Measurements from ENCODE around the gene NRCAM. TPM values are rescaled to one million over a fixed set of nuclear protein-coding genes. Genes with fewer than 3 reads are reported as not detected.

The NRCAM gene
- total and polyA plus RNA-seq, 4 donors: 0.17 to 3.2 (median 0.64) TPM

DNA sequence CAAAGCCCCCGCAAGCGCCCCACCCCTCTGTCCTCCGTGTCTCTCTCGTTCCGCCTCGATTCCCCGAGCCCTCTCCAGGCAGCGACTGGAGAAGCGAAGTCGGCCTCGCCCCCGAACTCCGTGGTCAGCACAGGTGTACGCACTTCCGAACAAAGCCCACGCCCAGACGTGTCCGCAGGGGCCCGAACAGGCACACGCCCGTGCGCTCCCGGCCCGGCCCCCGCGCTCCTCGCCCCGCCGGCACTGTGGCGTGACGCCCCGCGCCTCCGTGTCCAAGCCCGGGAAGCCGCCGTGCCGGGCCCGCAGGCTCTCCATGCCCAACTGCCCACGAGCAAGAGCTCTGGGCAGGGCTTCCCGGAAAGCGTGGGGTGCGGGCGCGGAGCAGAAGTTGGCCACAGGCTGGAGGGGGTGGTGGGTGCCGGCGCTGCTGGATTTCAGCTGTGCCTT lies 662 bp downstream of the NRCAM start:
- Histone ChIP-seq H3K9ac (ENCODE audit: low read depth in 1 of 2, low read length in 2 of 2) (no peak overlapping the region), H3K36me3 (ENCODE audit: control insufficient read depth in 4 of 4, insufficient read depth in 3 of 4, low read depth in 1 of 4, low read length in 3 of 4) (no peaks in the 10 kb centered on the region), H3K4me1 (ENCODE audit: control insufficient read depth in 4 of 4, insufficient read depth in 4 of 4, low read length in 3 of 4) (peaks cover 4 to 23% (median 13%) of the 10 kb centered on the region in 4 donors), H3K27ac (ENCODE audit: low read depth in 1 of 2, low read length in 2 of 2) (no peak overlapping the region), H3K9me3 (ENCODE audit: control insufficient read depth in 4 of 4, low read length in 3 of 4) (no peaks in the 10 kb centered on the region), H3K27me3 (ENCODE audit: control insufficient read depth in 4 of 4, insufficient read depth in 4 of 4, low read length in 3 of 4) (peaks cover 0 to 13% (median 6%) of the 10 kb centered on the region in 4 donors), H3K4me3 (ENCODE audit: low read depth in 1 of 3, low read length in 3 of 3) (peak overlapping the region in 2 of 3 donors; percentile 56 to 69)
- TF ChIP-seq RXRA (IDR thresholded peaks at IDR 0.05): no peak
- TF ChIP-seq JUND (IDR thresholded peaks at IDR 0.05): no peak
- TF ChIP-seq FOXA1 (IDR thresholded peaks at IDR 0.05): no peak
- TF ChIP-seq, protein P1, sequence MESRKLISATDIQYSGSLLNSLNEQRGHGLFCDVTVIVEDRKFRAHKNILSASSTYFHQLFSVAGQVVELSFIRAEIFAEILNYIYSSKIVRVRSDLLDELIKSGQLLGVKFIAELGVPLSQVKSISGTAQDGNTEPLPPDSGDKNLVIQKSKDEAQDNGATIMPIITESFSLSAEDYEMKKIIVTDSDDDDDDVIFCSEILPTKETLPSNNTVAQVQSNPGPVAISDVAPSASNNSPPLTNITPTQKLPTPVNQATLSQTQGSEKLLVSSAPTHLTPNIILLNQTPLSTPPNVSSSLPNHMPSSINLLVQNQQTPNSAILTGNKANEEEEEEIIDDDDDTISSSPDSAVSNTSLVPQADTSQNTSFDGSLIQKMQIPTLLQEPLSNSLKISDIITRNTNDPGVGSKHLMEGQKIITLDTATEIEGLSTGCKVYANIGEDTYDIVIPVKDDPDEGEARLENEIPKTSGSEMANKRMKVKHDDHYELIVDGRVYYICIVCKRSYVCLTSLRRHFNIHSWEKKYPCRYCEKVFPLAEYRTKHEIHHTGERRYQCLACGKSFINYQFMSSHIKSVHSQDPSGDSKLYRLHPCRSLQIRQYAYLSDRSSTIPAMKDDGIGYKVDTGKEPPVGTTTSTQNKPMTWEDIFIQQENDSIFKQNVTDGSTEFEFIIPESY (IDR thresholded peaks at IDR 0.05): no peak
- TF ChIP-seq TAF1 (conservative IDR thresholded peaks at IDR 0.05): no peak
- TF ChIP-seq YY1 (IDR thresholded peaks at IDR 0.05): no peak
- TF ChIP-seq EGR1 (IDR thresholded peaks at IDR 0.05; ENCODE audit: low read depth in 2 of 2): no peak
- TF ChIP-seq SP1 (IDR thresholded peaks at IDR 0.05): no peak
- TF ChIP-seq RAD21 (IDR thresholded peaks at IDR 0.05): no peak
- no peak for TF ChIP-seq NR2F2 (IDR thresholded peaks at IDR 0.05)
- no peak for TF ChIP-seq HNF4G (IDR thresholded peaks at IDR 0.05)
- TF ChIP-seq, protein P2, sequence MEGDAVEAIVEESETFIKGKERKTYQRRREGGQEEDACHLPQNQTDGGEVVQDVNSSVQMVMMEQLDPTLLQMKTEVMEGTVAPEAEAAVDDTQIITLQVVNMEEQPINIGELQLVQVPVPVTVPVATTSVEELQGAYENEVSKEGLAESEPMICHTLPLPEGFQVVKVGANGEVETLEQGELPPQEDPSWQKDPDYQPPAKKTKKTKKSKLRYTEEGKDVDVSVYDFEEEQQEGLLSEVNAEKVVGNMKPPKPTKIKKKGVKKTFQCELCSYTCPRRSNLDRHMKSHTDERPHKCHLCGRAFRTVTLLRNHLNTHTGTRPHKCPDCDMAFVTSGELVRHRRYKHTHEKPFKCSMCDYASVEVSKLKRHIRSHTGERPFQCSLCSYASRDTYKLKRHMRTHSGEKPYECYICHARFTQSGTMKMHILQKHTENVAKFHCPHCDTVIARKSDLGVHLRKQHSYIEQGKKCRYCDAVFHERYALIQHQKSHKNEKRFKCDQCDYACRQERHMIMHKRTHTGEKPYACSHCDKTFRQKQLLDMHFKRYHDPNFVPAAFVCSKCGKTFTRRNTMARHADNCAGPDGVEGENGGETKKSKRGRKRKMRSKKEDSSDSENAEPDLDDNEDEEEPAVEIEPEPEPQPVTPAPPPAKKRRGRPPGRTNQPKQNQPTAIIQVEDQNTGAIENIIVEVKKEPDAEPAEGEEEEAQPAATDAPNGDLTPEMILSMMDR (IDR thresholded peaks at IDR 0.05; ENCODE audit: low read depth, low read length, missing input control): no peak
- no peak for TF ChIP-seq HNF4A (conservative IDR thresholded peaks at IDR 0.05)
- TF ChIP-seq, protein P3, sequence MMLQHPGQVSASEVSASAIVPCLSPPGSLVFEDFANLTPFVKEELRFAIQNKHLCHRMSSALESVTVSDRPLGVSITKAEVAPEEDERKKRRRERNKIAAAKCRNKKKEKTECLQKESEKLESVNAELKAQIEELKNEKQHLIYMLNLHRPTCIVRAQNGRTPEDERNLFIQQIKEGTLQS (IDR thresholded peaks at IDR 0.05): no peak
- TF ChIP-seq, protein P4, sequence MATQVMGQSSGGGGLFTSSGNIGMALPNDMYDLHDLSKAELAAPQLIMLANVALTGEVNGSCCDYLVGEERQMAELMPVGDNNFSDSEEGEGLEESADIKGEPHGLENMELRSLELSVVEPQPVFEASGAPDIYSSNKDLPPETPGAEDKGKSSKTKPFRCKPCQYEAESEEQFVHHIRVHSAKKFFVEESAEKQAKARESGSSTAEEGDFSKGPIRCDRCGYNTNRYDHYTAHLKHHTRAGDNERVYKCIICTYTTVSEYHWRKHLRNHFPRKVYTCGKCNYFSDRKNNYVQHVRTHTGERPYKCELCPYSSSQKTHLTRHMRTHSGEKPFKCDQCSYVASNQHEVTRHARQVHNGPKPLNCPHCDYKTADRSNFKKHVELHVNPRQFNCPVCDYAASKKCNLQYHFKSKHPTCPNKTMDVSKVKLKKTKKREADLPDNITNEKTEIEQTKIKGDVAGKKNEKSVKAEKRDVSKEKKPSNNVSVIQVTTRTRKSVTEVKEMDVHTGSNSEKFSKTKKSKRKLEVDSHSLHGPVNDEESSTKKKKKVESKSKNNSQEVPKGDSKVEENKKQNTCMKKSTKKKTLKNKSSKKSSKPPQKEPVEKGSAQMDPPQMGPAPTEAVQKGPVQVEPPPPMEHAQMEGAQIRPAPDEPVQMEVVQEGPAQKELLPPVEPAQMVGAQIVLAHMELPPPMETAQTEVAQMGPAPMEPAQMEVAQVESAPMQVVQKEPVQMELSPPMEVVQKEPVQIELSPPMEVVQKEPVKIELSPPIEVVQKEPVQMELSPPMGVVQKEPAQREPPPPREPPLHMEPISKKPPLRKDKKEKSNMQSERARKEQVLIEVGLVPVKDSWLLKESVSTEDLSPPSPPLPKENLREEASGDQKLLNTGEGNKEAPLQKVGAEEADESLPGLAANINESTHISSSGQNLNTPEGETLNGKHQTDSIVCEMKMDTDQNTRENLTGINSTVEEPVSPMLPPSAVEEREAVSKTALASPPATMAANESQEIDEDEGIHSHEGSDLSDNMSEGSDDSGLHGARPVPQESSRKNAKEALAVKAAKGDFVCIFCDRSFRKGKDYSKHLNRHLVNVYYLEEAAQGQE (IDR thresholded peaks at IDR 0.05): no peak
- no peak for TF ChIP-seq GABPA (IDR thresholded peaks at IDR 0.05 in 1 of 2, conservative IDR thresholded peaks at IDR 0.05 in 1 of 2)
- 1% methylated on average over 47 of the region's 47 CpGs for WGBS
- no peak for DNase-seq (ENCODE audit: low spot score)

Measured in liver (tissue), 9 donors.